CD4-positive, alpha-beta T cell treated with Interleukin-21 for 1 hour (primary cell): ENCODE results near the gene UBE2E2.

Experiments used
- DNase-seq: peaks from one replicate; pipeline ENCODE4 v3.0.0-alpha.2; 2020

Gene UBE2E2

DNA sequence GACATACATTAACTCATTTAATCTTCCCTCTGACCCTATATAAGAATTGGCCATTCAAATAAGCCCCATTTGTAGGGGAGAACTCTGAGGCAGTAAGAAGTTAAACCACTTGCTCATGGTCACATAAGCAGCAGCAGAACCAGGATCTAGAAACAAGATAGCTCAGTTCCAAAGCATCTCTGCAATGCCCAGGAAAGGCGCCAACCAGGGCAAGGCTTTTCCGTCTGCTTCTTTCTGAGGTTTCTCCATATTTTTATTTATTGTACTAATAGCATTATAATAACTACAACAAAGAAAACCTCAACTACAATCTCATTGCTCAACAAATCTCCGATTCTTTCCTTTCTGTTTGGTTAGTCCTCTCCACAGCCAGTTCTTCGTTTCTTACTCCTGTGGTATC, 4.3 kb upstream of the UBE2E2 start:
- no peak for DNase-seq

DNA sequence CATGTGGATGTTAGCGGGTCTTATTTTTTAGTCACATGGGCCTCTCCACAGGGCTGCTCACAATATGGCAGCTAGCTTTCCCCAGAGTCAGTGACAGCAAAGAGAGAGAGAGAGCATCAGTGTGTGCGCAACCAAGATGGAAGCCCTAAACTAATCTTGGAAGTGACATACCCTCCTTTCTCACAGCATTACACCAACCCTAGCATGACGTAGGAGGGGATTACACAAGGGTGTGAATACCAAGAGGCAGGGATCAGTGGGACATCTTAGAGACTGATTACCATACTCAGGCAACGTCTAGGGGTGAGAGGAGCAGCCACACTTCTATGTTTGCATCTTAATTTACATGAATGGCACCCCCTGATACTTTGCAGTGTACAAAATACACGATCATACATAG, 3.5 kb upstream of the UBE2E2 start:
- DNase-seq, result no peak

DNA sequence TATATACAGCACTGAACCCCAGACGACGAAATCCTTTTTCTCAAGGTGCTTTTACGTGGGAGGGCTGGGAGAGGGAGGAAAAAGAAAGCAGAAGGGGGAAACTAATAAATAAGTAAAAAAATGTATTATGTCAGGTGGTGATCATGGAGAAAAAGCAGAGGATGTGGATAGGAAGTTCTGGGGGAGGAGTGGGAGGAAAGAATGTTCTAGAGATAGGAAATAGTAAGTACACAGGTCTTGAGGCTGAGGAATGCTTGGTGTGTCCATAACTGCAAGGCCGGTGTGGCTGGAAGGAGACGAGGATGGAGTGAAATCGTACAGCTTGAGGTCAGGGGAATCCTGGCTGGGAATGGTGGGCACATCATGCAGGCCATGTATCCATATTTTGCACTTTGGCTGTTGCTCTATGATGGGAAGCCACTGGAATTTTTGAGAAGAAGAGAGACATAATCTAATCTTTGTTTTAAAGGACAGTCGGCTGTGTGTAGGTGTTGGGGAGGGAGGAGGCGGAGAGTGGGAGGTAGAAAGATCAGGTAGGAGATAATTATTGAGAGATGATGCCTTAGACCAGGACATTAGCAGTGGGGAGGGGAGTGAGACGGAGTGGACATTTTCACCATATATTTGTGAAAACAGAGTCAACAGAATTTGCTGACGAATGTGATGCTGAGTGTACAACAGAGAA, 1.8 kb upstream of the UBE2E2 start:
- no peak for DNase-seq

DNA sequence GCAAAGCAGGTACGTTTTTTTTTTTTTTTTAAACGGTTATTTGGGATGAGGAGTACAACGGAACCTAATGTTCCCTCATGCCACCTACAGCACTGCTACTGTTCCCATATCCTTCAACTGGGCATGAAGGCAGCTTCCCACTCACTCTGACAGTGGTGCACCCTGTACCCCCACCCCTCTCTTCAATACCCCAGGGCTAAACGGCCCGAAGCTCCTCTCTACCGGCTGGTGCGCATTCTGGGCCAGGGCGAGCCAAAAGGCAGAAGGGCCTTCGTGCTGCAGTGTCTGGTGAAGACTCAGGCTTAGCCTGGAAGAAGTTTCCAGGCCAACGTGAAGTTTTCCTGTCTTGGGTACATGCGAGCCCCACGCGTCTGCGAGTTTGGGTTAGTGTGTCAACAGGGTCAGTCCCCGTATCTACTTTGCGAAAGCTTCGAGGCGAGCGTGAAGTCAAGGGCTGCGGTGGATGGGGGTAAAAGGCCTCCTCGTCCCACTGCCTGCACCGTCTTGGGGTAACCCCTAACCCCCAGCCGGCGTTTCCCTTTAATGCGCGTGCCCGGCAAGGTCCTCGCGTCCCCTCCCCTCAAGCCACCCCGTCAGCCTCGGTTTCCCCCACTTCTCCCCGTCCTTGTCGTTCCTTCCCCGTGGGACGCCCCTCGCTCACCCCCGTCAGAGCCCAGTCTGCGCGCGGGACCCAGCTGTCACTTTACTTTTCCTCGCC, 765 bp upstream of the UBE2E2 start:
- DNase-seq, result no peak

DNA sequence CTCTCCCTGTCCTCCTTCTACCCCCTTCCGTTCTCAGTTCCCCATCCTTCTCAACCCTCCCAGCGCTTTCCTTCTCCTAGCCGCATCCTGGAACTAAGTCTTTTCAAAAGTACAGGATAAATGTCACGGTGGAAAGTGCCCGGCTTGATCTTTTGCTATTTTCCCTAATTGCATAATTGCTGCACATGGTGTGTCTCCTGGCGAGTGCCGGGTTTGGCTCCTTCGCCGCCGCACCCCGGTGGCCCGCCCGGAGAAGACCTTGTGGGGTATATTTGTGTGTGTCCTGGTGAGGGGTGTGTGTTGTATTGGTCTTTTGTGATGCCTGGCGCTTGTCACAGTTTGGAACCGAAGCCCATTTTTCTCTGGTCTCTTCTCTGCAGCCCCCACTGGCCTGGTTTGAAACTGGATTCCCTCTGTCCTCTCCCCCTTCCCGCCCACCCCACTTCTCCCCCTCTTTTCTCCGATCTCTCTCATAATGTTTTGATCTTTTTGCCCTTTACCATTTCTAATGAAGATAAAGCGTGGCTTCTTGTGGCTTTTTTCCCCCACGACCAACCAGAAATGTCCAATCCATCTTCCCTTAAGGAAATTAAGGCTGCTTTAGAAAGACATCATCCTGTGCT, 692 bp downstream of the UBE2E2 start:
- DNase-seq, result no peak

DNA sequence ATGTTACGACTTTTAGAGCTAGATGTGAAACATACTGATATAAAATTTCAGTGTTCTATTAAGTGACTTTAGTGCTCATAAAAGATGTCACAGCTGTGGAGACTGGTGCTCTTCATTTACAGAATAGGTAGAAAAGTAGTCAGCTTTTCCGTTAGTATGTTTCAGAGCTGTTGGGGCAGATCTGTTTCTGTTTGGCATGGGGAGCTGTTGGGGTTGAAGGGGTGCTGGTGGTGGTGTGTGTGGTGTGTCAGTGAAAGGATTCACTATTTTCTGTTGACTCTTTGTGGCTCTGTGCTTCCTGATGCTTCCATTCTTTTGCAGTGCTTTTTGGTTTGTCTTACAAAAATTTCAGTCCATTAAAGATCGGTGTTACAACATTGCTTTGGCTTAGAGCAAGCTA, 3.2 kb downstream of the UBE2E2 start:
- DNase-seq, result no peak

DNA sequence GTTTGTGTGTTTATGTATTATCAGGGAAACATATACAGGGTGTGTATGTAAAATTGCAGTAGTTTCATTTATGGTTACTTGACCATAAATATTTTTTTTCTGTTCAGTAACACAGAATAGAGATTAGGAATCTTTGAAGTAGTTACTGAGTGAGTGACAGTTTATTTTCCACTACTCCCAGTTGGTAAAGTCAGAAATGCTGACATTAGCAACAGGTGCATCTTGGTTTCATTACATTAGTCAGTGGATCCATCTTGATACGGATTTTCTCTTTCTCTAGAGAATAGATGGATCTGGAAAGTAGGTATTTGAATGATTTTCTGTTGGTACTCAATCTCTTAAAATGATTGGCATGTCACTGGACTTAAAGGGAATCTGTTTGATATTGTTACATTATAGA, 6.0 kb downstream of the UBE2E2 start:
- no peak for DNase-seq

DNA sequence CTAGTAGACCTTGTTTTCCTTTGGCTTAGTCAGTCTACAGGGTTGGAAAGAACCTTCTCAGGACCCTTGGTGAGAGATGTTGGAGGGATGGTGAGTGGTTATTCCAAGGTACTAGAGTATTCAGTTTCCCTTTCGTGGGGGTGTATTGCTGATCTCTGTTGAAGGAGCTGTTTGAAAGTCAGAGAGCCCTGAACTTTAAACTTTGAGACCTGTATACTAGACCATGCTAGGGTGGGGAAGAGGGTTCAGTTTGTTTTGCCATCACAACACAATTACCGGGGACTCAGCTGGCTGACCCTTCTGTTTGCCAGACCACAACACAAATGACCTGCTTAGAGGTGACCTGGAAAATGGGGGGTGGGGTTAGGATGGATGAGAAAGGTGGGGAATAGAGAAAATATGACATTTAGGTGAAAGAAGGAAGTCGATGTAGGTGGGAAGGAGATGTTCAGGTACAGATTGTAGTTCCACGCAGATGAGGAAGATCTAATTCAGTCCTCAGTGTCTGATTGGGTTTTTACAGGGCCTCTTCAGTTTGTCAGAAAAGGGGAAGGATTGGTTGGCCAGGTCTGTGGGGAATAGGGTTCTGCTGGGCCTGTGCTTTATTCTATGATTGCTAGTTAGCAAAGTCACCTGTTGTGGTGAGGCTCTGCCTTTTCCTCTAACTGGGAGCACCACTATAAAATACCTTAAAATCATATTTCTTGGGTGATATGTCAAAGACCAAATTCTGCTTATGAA, 6.8 kb downstream of the UBE2E2 start:
- no peak for DNase-seq

DNA sequence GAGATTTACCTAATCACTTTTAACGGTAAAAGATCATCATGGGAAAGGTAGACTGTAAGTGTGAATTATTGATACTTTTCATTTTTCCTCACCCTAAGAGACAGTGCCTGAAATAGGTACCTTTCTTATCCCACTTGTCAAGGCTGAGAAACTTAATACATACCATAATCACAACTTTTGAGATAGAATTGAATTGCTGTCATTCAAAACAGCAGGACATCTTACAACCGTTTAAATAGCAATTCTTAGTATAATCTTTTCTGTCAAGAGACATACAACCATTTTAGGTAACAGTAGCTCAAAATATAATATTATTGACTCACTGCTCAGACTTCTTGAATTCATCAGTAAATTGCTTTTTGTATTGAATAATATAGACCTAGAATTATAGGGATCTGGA, 10.7 kb downstream of the UBE2E2 start:
- no peak for DNase-seq

DNA sequence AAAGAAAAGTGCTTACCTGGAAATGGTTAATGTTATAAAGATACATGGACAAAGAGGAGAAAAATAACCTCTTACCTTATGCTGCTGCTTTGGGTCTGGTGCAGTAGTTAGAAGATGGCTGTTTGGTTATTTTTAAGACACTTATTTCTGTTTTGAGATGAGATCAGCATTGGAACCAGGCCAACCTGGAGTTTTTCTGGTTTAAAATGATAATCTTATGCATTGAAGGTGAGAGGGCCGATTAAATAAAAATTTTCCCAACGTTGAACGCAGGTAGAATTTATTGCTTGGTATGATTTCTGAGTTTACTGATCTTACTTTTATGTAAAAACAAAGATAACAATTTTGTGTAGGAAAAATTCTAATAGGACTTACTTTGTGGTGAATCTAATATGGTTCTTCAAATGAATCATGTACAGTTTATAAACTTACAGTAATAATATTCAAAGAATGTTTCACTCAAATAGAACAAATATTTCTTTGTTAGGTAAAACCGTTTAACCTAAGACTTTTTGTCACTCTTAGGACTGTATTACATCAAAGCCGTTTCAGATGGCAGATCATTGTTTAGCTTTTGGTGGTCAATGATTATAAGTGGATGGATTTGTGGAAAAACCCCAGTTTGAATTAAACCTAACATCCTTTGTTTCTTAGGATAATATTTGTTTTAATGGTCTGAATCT, 14.9 kb downstream of the UBE2E2 start:
- DNase-seq, result no peak

DNA sequence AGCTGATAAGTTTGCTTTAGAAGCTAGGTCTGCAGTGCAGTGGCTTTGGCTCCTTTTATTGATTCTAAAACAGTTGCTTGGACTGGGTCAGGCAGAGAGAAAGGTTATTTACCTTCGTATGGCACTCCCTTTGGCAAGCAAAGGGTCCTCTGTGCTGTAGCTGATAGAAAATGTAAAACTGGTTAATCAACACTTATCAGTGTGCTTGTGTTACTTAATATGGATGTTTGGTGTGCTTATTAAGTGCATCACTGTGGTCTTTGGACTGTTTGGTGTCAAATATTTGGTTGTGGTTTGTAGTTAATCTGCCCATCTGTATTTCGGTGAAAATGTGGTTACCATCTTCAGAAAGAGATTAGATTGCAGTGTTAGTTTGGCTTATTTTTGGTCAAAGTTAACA, 16.0 kb downstream of the UBE2E2 start:
- DNase-seq, result no peak

DNA sequence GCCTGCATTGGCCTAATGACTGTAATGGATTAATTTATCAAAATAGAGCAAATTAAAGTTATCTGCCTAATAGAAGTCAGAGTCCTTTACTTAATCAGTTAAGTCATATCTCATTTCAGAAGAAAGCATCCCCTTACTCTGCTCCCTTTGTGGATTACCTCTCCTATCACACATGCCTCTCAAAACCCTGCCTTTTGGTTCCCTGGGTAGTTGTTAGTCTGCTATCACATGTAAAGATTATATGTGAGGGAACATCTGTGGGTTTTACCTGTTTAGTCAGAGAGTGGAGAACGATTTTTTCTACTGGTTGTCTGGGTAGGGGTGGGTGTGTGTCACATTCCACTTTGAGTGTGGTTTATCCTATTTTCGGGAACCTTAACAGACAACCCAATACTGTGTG, 16.4 kb downstream of the UBE2E2 start:
- DNase-seq, result no peak

DNA sequence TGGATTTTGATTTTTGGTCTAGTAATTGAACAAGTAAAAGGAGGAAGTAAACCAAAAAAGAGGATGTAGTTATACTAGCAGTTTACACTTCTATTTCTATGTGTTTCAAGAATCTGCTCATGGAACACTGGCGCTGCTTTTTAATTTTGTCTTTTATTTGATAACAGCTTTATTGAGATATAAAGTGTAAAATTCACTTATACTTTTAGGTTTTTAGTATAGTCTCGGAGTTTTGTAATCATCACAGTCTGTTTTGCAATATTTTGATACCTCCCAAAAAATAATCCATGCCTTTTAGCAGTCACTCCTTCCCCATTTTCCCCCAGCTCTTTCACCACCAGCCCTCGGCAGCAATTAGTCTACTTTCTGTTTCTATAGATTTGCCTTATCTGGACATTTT, 18.0 kb downstream of the UBE2E2 start:
- DNase-seq, result no peak

DNA sequence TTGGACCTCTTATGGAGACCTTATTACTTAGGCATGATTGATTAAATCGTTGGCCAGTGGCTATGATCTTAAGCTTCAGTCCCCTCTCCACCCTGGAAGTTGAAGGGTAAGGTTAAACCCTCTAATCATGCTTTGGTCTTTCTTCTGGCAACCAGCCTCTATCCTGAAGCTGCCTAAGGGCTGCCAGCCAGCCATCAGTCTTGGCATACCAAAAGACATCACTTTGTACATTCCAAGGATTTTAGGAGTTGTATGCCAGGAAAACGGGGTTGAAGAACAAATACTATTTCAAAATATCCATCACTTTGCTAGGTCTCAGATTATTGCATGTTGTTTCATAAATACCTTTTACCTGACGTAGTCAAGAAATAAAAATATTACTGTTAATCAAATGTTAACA, 28.9 kb downstream of the UBE2E2 start:
- no peak for DNase-seq

DNA sequence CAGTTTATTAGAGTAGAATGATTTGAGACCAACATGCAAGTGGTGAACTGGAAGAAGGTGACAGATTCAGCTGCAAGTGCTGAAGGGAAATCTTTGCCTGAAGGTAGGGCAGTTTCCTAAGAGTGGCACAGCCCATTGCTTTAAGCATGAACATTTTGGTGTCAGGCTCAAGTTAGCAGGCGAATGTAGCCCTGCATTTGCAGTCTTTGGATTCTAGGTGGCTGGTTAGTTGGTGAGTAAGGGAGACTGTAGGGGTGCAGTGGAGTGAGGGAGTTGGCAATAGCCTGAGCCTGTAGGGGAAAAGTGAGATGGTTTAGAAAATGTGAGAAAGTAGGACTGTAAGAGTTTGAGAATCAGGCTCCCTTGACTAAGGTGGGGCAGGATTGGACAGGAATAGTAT, 29.7 kb downstream of the UBE2E2 start:
- DNase-seq, result no peak

DNA sequence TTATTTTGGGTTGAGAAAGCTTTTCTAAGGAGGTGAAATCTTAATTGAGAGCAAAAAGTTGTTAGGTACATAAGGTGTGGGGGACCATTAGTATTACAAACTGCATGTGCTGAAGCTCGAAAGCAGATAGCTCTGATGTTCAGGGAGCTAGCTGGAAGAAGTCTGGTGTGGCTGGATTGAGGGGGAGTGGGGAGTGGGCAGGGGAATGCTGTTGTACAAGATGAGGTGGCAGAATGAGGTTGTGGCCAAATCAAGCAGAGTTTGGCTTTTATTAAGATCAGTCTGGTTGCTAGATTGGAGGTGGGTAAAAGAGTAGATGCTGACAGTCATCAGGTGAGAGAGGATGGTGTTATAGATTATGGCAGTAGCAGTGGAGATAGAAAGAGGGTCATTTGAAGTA, 32.1 kb downstream of the UBE2E2 start:
- DNase-seq, result no peak

DNA sequence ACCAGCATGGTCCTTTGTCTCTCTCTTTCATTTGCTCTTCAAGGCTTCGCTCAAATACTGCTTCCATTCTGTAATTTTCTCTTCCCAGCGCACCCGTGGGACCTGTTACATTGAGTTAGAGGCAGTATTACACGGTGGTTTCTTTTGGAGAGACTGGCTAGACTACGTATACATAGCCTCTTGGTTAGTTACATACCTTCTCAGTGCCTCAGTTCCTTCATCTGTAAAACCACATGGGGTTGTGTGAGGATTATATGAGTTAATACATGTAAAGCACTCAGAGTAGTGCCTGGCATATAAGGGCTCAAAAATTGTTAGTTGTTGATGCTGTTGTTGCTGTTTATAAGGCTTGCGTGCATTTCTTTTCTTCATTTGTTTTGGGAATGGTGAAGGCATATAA, 33.8 kb downstream of the UBE2E2 start:
- DNase-seq, result no peak

DNA sequence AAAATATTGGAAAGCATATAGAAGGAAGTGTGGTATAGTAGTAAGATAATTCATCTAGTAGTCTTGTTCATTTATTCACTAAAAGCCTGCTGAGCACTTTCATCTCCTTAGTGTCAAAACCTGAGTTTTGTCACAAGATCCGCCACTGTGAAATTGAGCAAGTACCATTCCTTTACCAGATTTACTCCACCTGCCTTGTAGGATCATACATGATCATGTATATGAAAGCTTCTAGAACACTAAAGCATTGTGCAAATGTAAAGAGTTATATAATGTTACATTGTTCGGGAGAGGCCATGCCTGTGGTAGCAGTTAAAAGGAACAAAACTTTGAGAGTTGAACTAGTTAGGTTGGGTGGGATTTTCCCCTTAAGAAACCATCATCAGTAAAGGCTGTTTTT, 35.0 kb downstream of the UBE2E2 start:
- no peak for DNase-seq

DNA sequence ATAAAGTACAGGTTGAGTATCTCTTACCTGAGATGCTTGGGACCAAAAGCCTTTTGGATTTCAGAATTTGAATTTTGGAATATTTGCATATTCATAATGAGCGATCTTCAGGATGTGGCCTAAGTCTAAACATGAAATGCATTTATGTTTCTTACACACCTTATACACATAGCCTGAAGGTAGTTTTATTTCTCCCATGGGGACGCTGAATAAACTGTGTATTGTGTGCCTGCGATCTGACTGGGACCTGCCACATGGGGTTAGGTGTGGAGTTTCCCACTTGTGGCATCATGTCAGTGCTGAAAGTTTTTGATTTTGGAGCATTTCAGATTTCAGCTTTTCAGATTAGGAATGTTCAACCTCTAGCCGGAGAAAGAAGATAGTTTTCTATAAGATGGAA, 35.5 kb downstream of the UBE2E2 start:
- no peak for DNase-seq

DNA sequence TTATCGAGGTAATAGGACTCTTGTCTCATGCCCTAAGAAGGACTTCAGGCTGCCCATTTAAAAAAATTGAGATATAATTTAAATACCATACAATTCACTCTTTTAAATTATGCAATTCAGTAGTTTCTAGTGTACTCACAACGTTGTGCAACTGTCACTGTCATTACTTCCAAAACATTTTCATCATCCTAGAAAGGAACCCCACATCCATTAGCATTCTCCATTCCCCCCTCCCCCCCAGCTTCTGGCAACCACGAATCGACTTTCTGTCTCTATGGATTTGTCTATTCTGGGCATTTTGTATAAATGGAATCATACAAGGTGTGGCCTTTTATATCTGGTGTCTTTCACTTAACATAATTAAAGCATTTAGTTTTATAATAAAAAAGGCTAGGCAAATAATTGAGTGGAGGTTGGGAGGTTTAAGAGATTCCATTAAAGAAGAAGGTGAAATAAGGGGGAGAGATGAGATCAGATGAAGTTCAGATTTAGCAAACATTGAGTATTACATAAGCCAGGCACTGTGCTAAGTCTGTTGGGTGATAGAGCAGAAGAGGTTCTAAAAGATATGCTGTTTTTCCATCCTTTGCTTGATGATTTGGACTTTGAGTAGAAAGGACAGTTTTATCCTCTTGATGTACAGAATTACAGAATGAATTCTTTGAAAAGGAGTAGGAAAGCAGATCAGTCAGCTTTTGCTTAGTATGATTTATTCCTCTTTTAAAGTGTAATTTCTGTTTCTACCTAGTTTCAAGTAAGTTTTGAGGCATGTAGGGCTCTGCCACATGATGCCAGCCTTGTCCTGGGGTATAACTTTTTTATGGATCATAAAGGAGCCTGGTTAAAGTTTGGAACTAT, 36.3 kb downstream of the UBE2E2 start:
- no peak for DNase-seq

DNA sequence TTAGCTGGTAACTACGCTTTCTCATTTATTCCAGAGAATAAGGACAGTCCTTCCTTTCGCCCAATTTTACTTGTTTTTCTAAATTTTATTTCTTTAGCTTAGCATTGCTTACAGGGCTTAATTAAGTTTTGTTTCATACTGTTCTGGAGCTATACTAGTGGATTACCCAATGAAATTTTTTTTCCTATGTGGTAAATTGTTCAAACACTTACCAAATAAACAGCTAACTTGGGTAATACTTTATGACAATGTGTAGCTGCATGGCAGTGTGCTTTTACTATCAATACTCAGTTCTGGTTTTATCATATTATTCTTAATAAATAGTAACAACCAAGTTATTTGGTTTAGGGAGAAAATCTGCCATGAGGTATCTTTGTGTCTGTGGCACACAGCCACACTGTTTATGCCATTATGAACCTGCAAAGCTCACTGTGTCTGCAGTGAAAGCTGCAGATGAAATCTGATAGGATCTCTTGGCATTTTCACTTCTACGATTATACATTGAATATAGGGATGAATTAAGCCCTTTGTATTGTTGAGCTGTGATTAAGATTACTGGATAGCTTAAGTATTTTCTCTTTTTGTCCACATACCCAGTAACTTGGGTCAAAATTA, 37.2 kb downstream of the UBE2E2 start:
- no peak for DNase-seq

DNA sequence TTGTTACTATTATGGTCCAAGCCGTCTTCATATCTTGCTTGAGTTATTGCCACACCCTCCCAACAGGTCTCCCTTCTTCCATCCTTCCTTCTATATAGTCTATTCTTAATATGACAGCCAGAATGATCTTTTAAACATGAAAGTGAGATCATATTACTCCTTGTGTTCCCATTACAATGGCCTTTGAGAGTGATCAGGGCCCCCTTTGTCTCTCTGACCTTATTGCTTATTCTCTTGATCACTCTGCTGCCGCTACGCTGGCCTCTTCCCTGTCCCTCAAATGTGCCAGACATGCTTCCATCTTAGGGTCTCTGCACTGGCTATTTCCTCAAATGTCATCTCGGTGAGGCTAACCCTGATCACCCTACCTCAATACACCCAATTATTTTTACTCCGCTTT, 38.1 kb downstream of the UBE2E2 start:
- DNase-seq, result no peak
